Mesothelial cell of epicardium (in vitro differentiated cells): ENCODE measurements around the gene WBP1L. TPM values are rescaled to one million over a fixed set of nuclear protein-coding genes. Genes with fewer than 3 reads are reported as not detected.
"Not testable (repeated sequence)": the region's sequence is repeated elsewhere in the genome, so short reads cannot be mapped to it uniquely, and the experiment has no call there.

ENCODE experiments used
- DNase-seq, 2 experiments: peaks; one replicate each; pipeline ENCODE4 v3.0.0; 2021; ENCODE audit warnings: low spot score in 2 of 2; ENCODE audit not compliant: unreplicated experiment in 2 of 2
- H3K27ac Mint-ChIP-seq: 2 replicates; pipeline ENCODE4 v1.8.0; 2021; ENCODE audit warnings: mixed read lengths
- H3K27me3 Mint-ChIP-seq: 2 replicates; pipeline ENCODE4 v1.8.0; 2021; ENCODE audit warnings: low read depth, mixed read lengths
- H3K36me3 Mint-ChIP-seq: 2 replicates; pipeline ENCODE4 v1.8.0; 2021; ENCODE audit warnings: mixed read lengths
- H3K4me1 Mint-ChIP-seq: 2 replicates; pipeline ENCODE4 v1.8.0; 2021; ENCODE audit warnings: mixed read lengths
- H3K4me3 Mint-ChIP-seq: 2 replicates; pipeline ENCODE4 v1.8.0; 2021; ENCODE audit warnings: mild to moderate bottlenecking, moderate library complexity, mixed read lengths
- H3K9me3 Mint-ChIP-seq: 2 replicates; pipeline ENCODE4 v1.8.0; 2021; ENCODE audit warnings: mixed read lengths
- CTCF ChIP-seq: fragments of 200-600 bp; sonication (generic); IDR thresholded peaks from one replicate; pipeline ENCODE4 v1.5.0; 2021; ENCODE audit warnings: antibody characterized with exemption; ENCODE audit not compliant: unreplicated experiment
- total RNA-seq: library from RNA; stranded (reverse); gene quantifications from 3 replicates; pipeline ENCODE4 v1.2.1, GENCODE V29; 2021

WBP1L gene
- total RNA-seq, 1 donor from 2014 or later, result 56.7 TPM

GRCh38 chr10:102841827-102842345 is 98.1 kb downstream of the WBP1L start:
- H3K4me1 Mint-ChIP-seq, result peaks cover 5% of the 10 kb centered on the region
- H3K4me3 Mint-ChIP-seq, result no peak overlapping the region
- H3K27ac Mint-ChIP-seq, result no peak overlapping the region
- no peak for TF ChIP-seq CTCF
- peaks cover 17% of the 10 kb centered on the region for H3K36me3 Mint-ChIP-seq
- peaks cover 12% of the 10 kb centered on the region for H3K27me3 Mint-ChIP-seq
- no peak for DNase-seq
- peaks cover 39% of the 10 kb centered on the region for H3K9me3 Mint-ChIP-seq

GRCh38 chr10:102843139-102843538 is 99.4 kb downstream of the WBP1L start:
- H3K36me3 Mint-ChIP-seq, H3K27ac Mint-ChIP-seq, DNase-seq, H3K4me1 Mint-ChIP-seq, H3K4me3 Mint-ChIP-seq: not testable (repeated sequence)
- peaks cover 12% of the 10 kb centered on the region for H3K27me3 Mint-ChIP-seq
- peaks cover 34% of the 10 kb centered on the region for H3K9me3 Mint-ChIP-seq

- not testable (repeated sequence) for H3K4me1 Mint-ChIP-seq, DNase-seq, H3K36me3 Mint-ChIP-seq, H3K4me3 Mint-ChIP-seq, H3K27ac Mint-ChIP-seq
- H3K27me3 Mint-ChIP-seq, result peaks cover 12% of the 10 kb centered on the region
- H3K9me3 Mint-ChIP-seq, result peaks cover 24% of the 10 kb centered on the region
These were observed 100.5 kb downstream of the WBP1L start for GRCh38 chr10:102844190-102844776.

- Mint-ChIP-seq H3K4me3 (no peak overlapping the region), H3K9me3 (peaks cover 20% of the 10 kb centered on the region), H3K4me1 (no peaks in the 10 kb centered on the region), H3K27me3 (peaks cover 5% of the 10 kb centered on the region), H3K36me3 (peaks cover 5% of the 10 kb centered on the region), H3K27ac (no peak overlapping the region)
- no peak for DNase-seq
- no peak for TF ChIP-seq CTCF
These were observed 101.7 kb downstream of the WBP1L start for GRCh38 chr10:102845352-102845902.

GRCh38 chr10:102850025-102850518 is 106.3 kb downstream of the WBP1L start:
- no peak for TF ChIP-seq CTCF
- H3K4me1 Mint-ChIP-seq, result peaks cover 3% of the 10 kb centered on the region
- H3K9me3 Mint-ChIP-seq, result peaks cover 10% of the 10 kb centered on the region
- no peaks in the 10 kb centered on the region for H3K27me3 Mint-ChIP-seq
- no peak overlapping the region for H3K4me3 Mint-ChIP-seq
- H3K36me3 Mint-ChIP-seq, result no peaks in the 10 kb centered on the region
- no peak overlapping the region for H3K27ac Mint-ChIP-seq
- DNase-seq, result no peak

GRCh38 chr10:102853237-102853636 is 109.5 kb downstream of the WBP1L start:
- not testable (repeated sequence) for H3K36me3 Mint-ChIP-seq, H3K27me3 Mint-ChIP-seq, DNase-seq, H3K4me3 Mint-ChIP-seq, H3K27ac Mint-ChIP-seq, H3K9me3 Mint-ChIP-seq
- H3K4me1 Mint-ChIP-seq, result peaks cover 12% of the 10 kb centered on the region

- not testable (repeated sequence) for H3K27me3 Mint-ChIP-seq, H3K9me3 Mint-ChIP-seq, DNase-seq, H3K36me3 Mint-ChIP-seq
- Mint-ChIP-seq H3K27ac (peak overlapping the region; percentile 59), H3K4me1 (peaks cover 12% of the 10 kb centered on the region), H3K4me3 (peak overlapping the region; percentile 56)
These were observed 112.1 kb downstream of the WBP1L start for GRCh38 chr10:102855731-102856436.
